PC-9 (cell line): ENCODE results near the gene RNF151. TPM values are rescaled to one million over a fixed set of nuclear protein-coding genes. Genes with fewer than 3 reads are reported as not detected.
A peak's percentile ranks its signal among the peaks of the same experiment; 100 is the strongest.

ENCODE experiments used
- BruUV-seq: library from RNA; stranded (reverse); fragments of 400-500 nt; replicated peaks from 2 replicates; lab custom pipeline; 2021; lab: Mats Ljungman, UMichigan
- CTCF ChIA-PET: fragments of 300-600 bp; sonication (Branson Sonifier 250); formaldehyde crosslinking; loops from one replicate; lab custom pipeline; 2022; ENCODE audit warnings: antibody characterized with exemption; lab: Charles Lee
- POLR2A ChIA-PET: fragments of 300-600 bp; sonication (Branson Sonifier 250); formaldehyde crosslinking; loops from one replicate; lab custom pipeline; 2022; ENCODE audit warnings: antibody characterized with exemption; ENCODE audit not compliant: unreplicated experiment; lab: Charles Lee
- DNase-seq, 2 experiments: peaks; one replicate each; pipeline versions ENCODE4 v3.0.0 to v3.0.0-alpha.2; 2015 to 2022; ENCODE audit warnings: mixed read lengths in 1 of 2
- H2AFZ ChIP-seq: fragments of 200-600 bp; sonication (generic); 2 replicates; pipeline ENCODE4 v1.8.1; 2017; ENCODE audit warnings: antibody characterized with exemption
- H3F3A ChIP-seq: fragments of 200-600 bp; sonication (generic); 2 replicates; pipeline ENCODE4 v1.8.1; 2017; ENCODE audit warnings: antibody characterized with exemption, mild to moderate bottlenecking, low read depth; ENCODE audit not compliant: insufficient read depth
- H3K27ac ChIP-seq: fragments of 200-600 bp; sonication (generic); 2 replicates; pipeline ENCODE4 v1.6.1; 2016; ENCODE audit warnings: mixed run types
- H3K27me3 ChIP-seq: fragments of 200-600 bp; sonication (generic); 2 replicates; pipeline ENCODE4 v1.6.1; 2016; ENCODE audit warnings: low read depth, mixed run types; ENCODE audit not compliant: insufficient read depth
- H3K36me3 ChIP-seq: fragments of 200-600 bp; sonication (generic); 2 replicates; pipeline ENCODE4 v1.6.1; 2016; ENCODE audit warnings: low read depth, mixed run types
- H3K4me1 ChIP-seq: fragments of 200-600 bp; sonication (generic); replicated peaks from 2 replicates; pipeline ENCODE4 v1.6.1; 2016; ENCODE audit warnings: mixed run types; ENCODE audit not compliant: insufficient read depth
- H3K4me2 ChIP-seq: fragments of 200-600 bp; sonication (generic); 2 replicates; pipeline ENCODE4 v1.6.1; 2017; ENCODE audit warnings: mixed run types
- H3K4me3 ChIP-seq: fragments of 200-600 bp; sonication (generic); 2 replicates; pipeline ENCODE4 v1.6.1; 2016; ENCODE audit warnings: mixed run types
- H3K79me2 ChIP-seq: fragments of 200-600 bp; sonication (generic); 2 replicates; pipeline ENCODE4 v1.6.1; 2017; ENCODE audit warnings: low read depth, mixed run types
- H3K9me2 ChIP-seq: fragments of 200-600 bp; sonication (generic); 2 replicates; pipeline ENCODE4 v1.8.1; 2017; ENCODE audit warnings: mild to moderate bottlenecking; ENCODE audit not compliant: insufficient read depth
- H3K9me3 ChIP-seq: fragments of 200-600 bp; sonication (generic); 2 replicates; pipeline ENCODE4 v1.8.1; 2016; ENCODE audit warnings: low read depth; ENCODE audit not compliant: insufficient read depth
- H4K20me1 ChIP-seq: fragments of 200-600 bp; sonication (generic); 2 replicates; pipeline ENCODE4 v1.8.1; 2017; ENCODE audit not compliant: insufficient read depth
- CTCF ChIP-seq: fragments of 200-600 bp; sonication (generic); conservative IDR thresholded peaks from 2 replicates; pipeline ENCODE4 v1.6.1; 2017; ENCODE audit warnings: mixed run types, antibody characterized with exemption, mild to moderate bottlenecking, moderate library complexity
- EZH2 ChIP-seq: fragments of 200-600 bp; sonication (generic); IDR thresholded peaks from 2 replicates; pipeline ENCODE4 v1.8.0; 2017; ENCODE audit warnings: antibody characterized with exemption, low read depth
- intact Hi-C: fragments of 100-400 bp; cut with micrococcal nuclease; formaldehyde crosslinking; loops from one replicate; pipeline ENCODE4 v1.10.0; 2022; ENCODE audit not compliant: unreplicated experiment
- total RNA-seq: library from RNA; stranded (reverse); gene quantifications from 2 replicates; pipeline ENCODE4 v1.2.3, GENCODE V29; 2021

The RNF151 gene
- total RNA-seq, 1 experiment from 2014 or later = not detected

- H4K20me1 ChIP-seq = no peaks in the 10 kb centered on the region
- ChIA-PET CTCF (interaction anchor here (0.7 to 0.9 kb wide), 2 partner anchors 9 to 66 kb away, joined by 5 read pairs; no protein-coding TSS in a partner anchor), POLR2A (no interaction called here)
- H3K27ac ChIP-seq = 0 out of 2 replicates have a peak overlapping the region, but pooled peaks have one; percentile 86
- BruUV-seq = no TSS peak
- peaks cover 21% of the 10 kb centered on the region for H3K4me1 ChIP-seq
- H3K9me3 ChIP-seq = no peaks in the 10 kb centered on the region
- DNase-seq = no peak
- no peaks in the 10 kb centered on the region for H3K9me2 ChIP-seq
- no peak overlapping the region for H3K4me3 ChIP-seq
- no peak for TF ChIP-seq EZH2
- TF ChIP-seq CTCF = peak; percentile 60; the same call in 1 of the 2 replicates
- H3K4me2 ChIP-seq = no peak overlapping the region; the same call in 1 of the 2 replicates
- H3K27me3 ChIP-seq = no peaks in the 10 kb centered on the region
- intact Hi-C loops = no loop called here
- no peak overlapping the region for H2AFZ ChIP-seq
- H3F3A ChIP-seq = peaks cover 16% of the 10 kb centered on the region
- H3K79me2 ChIP-seq = no peaks in the 10 kb centered on the region
- H3K36me3 ChIP-seq = no peaks in the 10 kb centered on the region
Measured at GRCh38 chr16:2016407-2016922, 49.8 kb downstream of the RNF151 start.

Other genes with a start within 250 kb of the RNF151 start
- 49.0 and 87.8 TPM in 2 replicates for gene NME3, start 195.3 kb upstream of the RNF151 start, total RNA-seq
- gene EME2, start 194.0 kb upstream of the RNF151 start, total RNA-seq = 24.2 and 32.4 TPM in 2 replicates
- 201 and 247 TPM in 2 replicates for gene MRPS34, start 193.7 kb upstream of the RNF151 start, total RNA-seq
- 58.2 and 86.6 TPM in 2 replicates for gene SPSB3, start 184.3 kb upstream of the RNF151 start, total RNA-seq
- 80.0 and 103 TPM in 2 replicates for gene NUBP2, start 183.9 kb upstream of the RNF151 start, total RNA-seq
- gene IGFALS, start 173.2 kb upstream of the RNF151 start, total RNA-seq = 0.18 TPM in 1 of 2 replicates, not detected in the other
- 51.8 and 74.5 TPM in 2 replicates for gene HAGH, start 140.0 kb upstream of the RNF151 start, total RNA-seq
- gene FAHD1, start 139.7 kb upstream of the RNF151 start, total RNA-seq = 26.8 and 41.2 TPM in 2 replicates
- gene MEIOB, start 94.7 kb upstream of the RNF151 start, total RNA-seq = not detected in 2 replicates
- not detected in 2 replicates for gene HS3ST6, start 48.4 kb upstream of the RNF151 start, total RNA-seq
- gene MSRB1, start 23.7 kb upstream of the RNF151 start, total RNA-seq = 49.4 and 54.9 TPM in 2 replicates
- 0.44 TPM in 1 of 2 replicates, not detected in the other for gene RPL3L, start 12.2 kb upstream of the RNF151 start, total RNA-seq
- gene NDUFB10, start 7.3 kb upstream of the RNF151 start, total RNA-seq = 181 and 190 TPM in 2 replicates
- gene RPS2, start 2.0 kb upstream of the RNF151 start, total RNA-seq = 3,808 and 4,468 TPM in 2 replicates
- gene TBL3, start 5.2 kb downstream of the RNF151 start, total RNA-seq = 51.3 and 66.4 TPM in 2 replicates
- gene NOXO1, start 14.6 kb downstream of the RNF151 start, total RNA-seq = 11.1 and 12.7 TPM in 2 replicates
- gene GFER, start 17.3 kb downstream of the RNF151 start, total RNA-seq = 59.7 and 63.8 TPM in 2 replicates
- 4.3 and 4.5 TPM in 2 replicates for gene SYNGR3, start 23.1 kb downstream of the RNF151 start, total RNA-seq
- gene ZNF598, start 43.0 kb downstream of the RNF151 start, total RNA-seq = 68.4 and 72.5 TPM in 2 replicates
- 4.0 and 8.1 TPM in 2 replicates for gene NPW, start 52.9 kb downstream of the RNF151 start, total RNA-seq
- 104 and 144 TPM in 2 replicates for gene NHERF2, start 60.0 kb downstream of the RNF151 start, total RNA-seq
- gene NTHL1, start 81.0 kb downstream of the RNF151 start, total RNA-seq = 47.3 and 66.6 TPM in 2 replicates
- gene TSC2, start 81.1 kb downstream of the RNF151 start, total RNA-seq = 166 and 170 TPM in 2 replicates
- 91.5 and 105 TPM in 2 replicates for gene PKD1, start 169.0 kb downstream of the RNF151 start, total RNA-seq
- gene RAB26, start 181.8 kb downstream of the RNF151 start, total RNA-seq = 29.5 and 31.3 TPM in 2 replicates
- 166 and 199 TPM in 2 replicates for gene TRAF7, start 188.9 kb downstream of the RNF151 start, total RNA-seq
- gene CASKIN1, start 229.7 kb downstream of the RNF151 start, total RNA-seq = 2.1 and 3.3 TPM in 2 replicates
- 66.3 and 74.2 TPM in 2 replicates for gene MLST8, start 238.6 kb downstream of the RNF151 start, total RNA-seq
- gene BRICD5, start 244.0 kb downstream of the RNF151 start, total RNA-seq = 17.1 and 24.6 TPM in 2 replicates
- 20.2 and 23.4 TPM in 2 replicates for gene PGP, start 248.0 kb downstream of the RNF151 start, total RNA-seq